Prostate gland (tissue), 2 donors: Measurements from ENCODE around the gene HOXA5. TPM values are rescaled to one million over a fixed set of nuclear protein-coding genes. Genes with fewer than 3 reads are reported as not detected.

Experiments used
- DNase-seq: peaks from one replicate; pipeline ENCODE4 v3.0.0-alpha.2; 2019; ENCODE audit warnings: low spot score
- H3K27ac ChIP-seq, 2 donors: fragments of 200-600 bp; sonication (generic); 2 replicates each; pipeline ENCODE4 v1.5.1; 2017 to 2019
- H3K27me3 ChIP-seq: fragments of 200-600 bp; sonication (generic); replicated peaks from 2 replicates; pipeline ENCODE4 v1.5.1; 2019; ENCODE audit not compliant: insufficient read depth
- H3K36me3 ChIP-seq, 2 donors: fragments of 200-600 bp; sonication (generic); 1 replicate in 1 of 2; 2 replicates in 1 of 2; pipeline versions ENCODE4 v1.5.1 to v1.8.1; 2017 to 2019
- H3K4me1 ChIP-seq: fragments of 200-600 bp; sonication (generic); replicated peaks from 2 replicates; pipeline ENCODE4 v1.5.1; 2019
- H3K4me3 ChIP-seq, 2 donors: fragments of 200-600 bp; sonication (generic); 2 replicates each; pipeline ENCODE4 v1.5.1; 2017 to 2019
- H3K9me3 ChIP-seq: fragments of 200-600 bp; sonication (generic); 2 replicates; pipeline ENCODE4 v1.5.1; 2017
- CTCF ChIP-seq, 4 experiments: fragments of 200-600 bp in 2 of 4; fragments of 450-650 bp in 2 of 4; sonication (generic) in 2 of 4; IDR thresholded peaks; 1 replicate in 3 of 4; 2 replicates in 1 of 4; pipeline ENCODE4 v1.5.1; 2016 to 2019; ENCODE audit warnings: antibody characterized with exemption in 4 of 4, mild to moderate bottlenecking in 2 of 4, moderate library complexity in 2 of 4
- POLR2A ChIP-seq: fragments of 450-650 bp; IDR thresholded peaks from one replicate; pipeline ENCODE4 v1.6.1; 2016; ENCODE audit warnings: antibody characterized with exemption, mild to moderate bottlenecking
- POLR2AphosphoS5 ChIP-seq: sonication (generic); formaldehyde crosslinking; IDR thresholded peaks from one replicate; pipeline ENCODE4 v1.6.1; 2017; ENCODE audit warnings: antibody characterized with exemption
- WGBS: methylation state at CpG from one replicate; pipeline ENCODE4 v1.1.5; 2018; 5-methylcytosine and 5-hydroxymethylcytosine counted together
- intact Hi-C: fragments of 100-400 bp; cut with DNase I; formaldehyde crosslinking; loops from one replicate; pipeline ENCODE4 v1.14.2; 2022
- total RNA-seq, 2 donors: library from RNA; depleted of rRNA; stranded (reverse); fragments of >200 nt; gene quantifications; one replicate each; pipeline ENCODE4 v1.1.0, GENCODE V29; 2016

Gene HOXA5
- total RNA-seq, 2 donors from 2014 or later, result 3.7 to 12.9 TPM

- Histone ChIP-seq H3K9me3 (no peaks in the 10 kb centered on the region), H3K27ac (no peak overlapping the region), H3K27me3 (no peaks in the 10 kb centered on the region), H3K36me3 (no peaks in the 10 kb centered on the region), H3K4me1 (peaks cover 6% of the 10 kb centered on the region), H3K4me3 (no peak overlapping the region)
- TF ChIP-seq CTCF (IDR thresholded peaks at IDR 0.05) (no peak), POLR2A (no peak), POLR2AphosphoS5 (no peak)
- 51% methylated on average over 2 of the region's 2 CpGs for WGBS
- intact Hi-C loops, result no loop called here
- DNase-seq, result no peak
Observed at GRCh38 chr7:27128034-27128433, 15.4 kb downstream of the HOXA5 start.

- no peak overlapping the region for H3K4me3 ChIP-seq
- intact Hi-C loops, result no loop called here
- no peak for TF ChIP-seq POLR2A
- no peak for TF ChIP-seq CTCF (IDR thresholded peaks at IDR 0.05)
- TF ChIP-seq POLR2AphosphoS5, result no peak
- no peaks in the 10 kb centered on the region for H3K27me3 ChIP-seq
- H3K27ac ChIP-seq, result no peak overlapping the region
- no peak for DNase-seq
- WGBS, result 27% methylated on average over 3 of the region's 3 CpGs
- peaks cover 6% of the 10 kb centered on the region for H3K4me1 ChIP-seq
- no peaks in the 10 kb centered on the region for H3K36me3 ChIP-seq
- no peaks in the 10 kb centered on the region for H3K9me3 ChIP-seq
Observed at GRCh38 chr7:27126596-27127327, 16.7 kb downstream of the HOXA5 start.

DNA sequence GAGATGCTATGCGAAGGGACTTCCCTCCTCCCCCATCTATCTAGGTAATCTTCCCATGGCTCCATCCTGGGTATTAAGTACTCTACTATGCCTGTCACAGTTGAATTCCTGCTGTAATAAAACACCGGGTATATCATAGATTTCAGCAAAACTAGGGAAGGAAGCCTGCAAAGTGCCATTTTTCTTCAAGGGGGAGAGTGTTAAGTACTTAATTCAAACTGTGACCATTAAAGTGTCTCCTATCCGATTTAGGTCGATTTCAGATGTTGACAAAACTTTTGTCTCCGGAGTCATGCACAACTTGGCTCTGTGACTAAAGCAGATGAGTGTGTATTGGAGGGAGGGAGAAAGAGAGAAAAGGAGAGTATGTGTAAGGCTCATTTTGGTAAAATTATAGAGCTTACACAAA, 17.5 kb downstream of the HOXA5 start:
- H3K36me3 ChIP-seq, result no peaks in the 10 kb centered on the region
- no peaks in the 10 kb centered on the region for H3K27me3 ChIP-seq
- H3K4me1 ChIP-seq, result peaks cover 3% of the 10 kb centered on the region
- WGBS, result 65% methylated on average over 5 of the region's 5 CpGs
- H3K9me3 ChIP-seq, result no peaks in the 10 kb centered on the region
- no peak overlapping the region for H3K4me3 ChIP-seq
- TF ChIP-seq POLR2AphosphoS5, result no peak
- TF ChIP-seq CTCF (IDR thresholded peaks at IDR 0.05), result no peak
- no peak for TF ChIP-seq POLR2A
- intact Hi-C loops, result no loop called here
- H3K27ac ChIP-seq, result no peak overlapping the region
- DNase-seq, result no peak

- TF ChIP-seq CTCF (IDR thresholded peaks at IDR 0.05), result no peak
- TF ChIP-seq POLR2A, result no peak
- Histone ChIP-seq H3K4me1 (peaks cover 3% of the 10 kb centered on the region), H3K4me3 (no peak overlapping the region), H3K9me3 (no peaks in the 10 kb centered on the region), H3K27me3 (no peaks in the 10 kb centered on the region), H3K36me3 (no peaks in the 10 kb centered on the region), H3K27ac (no peak overlapping the region)
- intact Hi-C loops, result no loop called here
- 86% methylated on average over 8 of the region's 8 CpGs for WGBS
- no peak for DNase-seq
Observed at GRCh38 chr7:27124902-27125689, 18.4 kb downstream of the HOXA5 start.
